Right hindlimb (tissue), 1 donor: ENCODE results near the gene ADAMTS2.

Experiments used
- DNase-seq: peaks from one replicate; pipeline ENCODE4 v3.0.0-alpha.2; 2018

The ADAMTS2 gene

DNA sequence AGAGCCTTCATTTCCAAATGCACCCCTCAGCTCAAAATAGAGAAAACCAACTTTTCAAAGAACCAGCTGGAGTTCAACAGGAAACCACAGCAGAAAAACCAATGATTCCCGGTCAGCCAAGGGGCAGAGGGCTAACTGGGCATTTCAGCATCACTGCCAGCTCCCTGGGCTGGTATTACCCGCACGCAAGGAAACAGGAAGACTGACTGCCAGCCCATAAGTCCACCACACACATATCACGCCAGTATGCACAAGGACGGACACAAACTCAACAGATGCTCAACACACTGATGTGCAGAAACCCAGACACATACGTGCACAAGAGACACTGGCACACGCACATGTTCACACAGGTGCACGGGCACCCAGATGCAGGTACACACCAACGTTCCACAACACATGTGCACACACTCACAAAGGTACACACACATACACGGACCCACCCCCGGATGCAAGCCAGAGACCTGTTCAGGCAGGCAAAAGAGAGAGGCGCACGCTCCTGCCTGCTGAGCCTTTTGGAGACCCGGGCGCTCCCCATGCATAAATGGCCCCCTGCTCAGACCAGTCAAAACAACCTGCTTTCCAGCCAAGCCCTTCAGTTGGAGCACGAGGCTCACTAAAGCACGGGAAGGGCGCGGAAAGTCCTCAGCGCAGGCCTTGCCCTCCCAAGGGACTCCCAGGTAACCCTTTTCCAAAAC lies 2.1 kb downstream of the ADAMTS2 start:
- DNase-seq = no peak

DNA sequence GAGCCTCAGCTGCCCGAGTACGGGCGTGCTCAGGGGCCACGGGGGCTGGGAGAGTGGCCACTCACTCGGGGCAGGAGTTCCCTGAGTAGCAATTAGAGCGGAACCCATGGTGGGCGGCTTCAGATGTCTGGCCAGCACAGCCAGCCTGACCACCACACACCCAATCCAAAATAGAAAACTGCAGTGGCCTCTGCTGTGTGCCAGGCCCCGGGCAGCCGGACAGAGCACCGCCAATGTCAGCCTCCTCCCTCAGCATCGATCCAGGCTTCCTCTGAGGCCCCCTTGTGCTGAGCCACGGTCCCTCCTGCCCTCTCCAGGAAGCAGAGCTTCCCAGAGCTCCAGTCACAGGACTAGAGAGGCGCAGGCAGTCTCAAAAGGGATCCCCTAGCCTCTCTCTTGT lies 2.7 kb downstream of the ADAMTS2 start:
- DNase-seq = no peak

DNA sequence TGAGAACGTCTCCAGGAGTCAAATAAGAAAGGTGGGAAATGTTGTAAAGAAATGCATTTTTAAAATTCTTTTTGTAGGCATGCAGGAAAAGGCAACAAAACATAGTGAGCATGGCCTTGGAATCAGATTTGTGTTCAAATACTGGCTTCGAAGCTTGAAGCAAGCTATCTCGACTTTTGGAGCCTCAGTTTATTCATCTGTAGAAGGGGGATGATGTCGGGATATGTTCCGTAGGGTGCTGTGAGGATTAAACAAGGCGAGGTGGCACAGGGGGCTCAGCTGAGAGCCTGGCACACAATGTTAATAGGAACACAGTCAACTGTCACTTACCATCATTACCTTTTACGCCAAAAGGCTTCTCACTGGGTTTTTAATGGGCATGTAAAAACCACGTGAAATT lies 4.8 kb downstream of the ADAMTS2 start:
- no peak for DNase-seq

DNA sequence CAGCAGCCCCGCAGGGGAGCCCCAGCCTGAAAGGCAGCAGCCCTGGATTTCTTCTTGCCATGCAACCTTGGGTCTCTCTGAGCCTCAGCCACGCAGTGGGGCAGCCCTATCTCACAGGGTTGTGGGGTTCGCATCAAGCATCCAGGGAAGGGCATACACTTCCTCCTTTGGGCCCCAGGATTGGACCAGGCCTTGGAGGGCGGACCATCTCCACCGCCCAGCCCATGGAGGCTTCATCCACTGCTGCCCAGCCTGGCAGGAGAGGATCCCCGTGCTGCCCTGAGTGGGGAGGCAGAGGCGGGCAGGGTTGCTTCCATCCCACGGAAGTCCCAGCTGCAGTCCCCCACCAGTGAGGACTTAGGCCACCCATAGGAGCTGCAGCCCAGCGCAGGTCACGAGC lies 5.3 kb downstream of the ADAMTS2 start:
- DNase-seq = no peak

DNA sequence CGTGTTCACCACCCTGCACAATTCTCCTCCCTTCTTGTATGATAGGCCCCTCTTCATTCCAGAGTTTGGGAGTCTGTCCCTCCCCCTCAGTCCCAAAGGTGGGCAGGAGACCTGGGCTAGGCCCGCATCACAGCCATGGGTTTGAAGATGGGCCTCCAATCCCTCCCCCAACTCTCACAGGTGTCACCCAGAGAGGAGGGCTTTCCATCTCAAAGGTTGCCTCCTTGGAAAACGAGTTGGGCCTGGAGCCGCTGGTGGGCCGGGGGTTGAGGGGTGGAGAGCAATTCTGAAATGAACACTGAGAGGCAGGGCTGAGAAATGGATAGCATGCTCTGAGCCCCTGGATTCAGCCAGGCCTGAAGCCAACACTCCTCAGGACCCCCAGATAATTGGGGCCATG lies 6.2 kb downstream of the ADAMTS2 start:
- DNase-seq = no peak

DNA sequence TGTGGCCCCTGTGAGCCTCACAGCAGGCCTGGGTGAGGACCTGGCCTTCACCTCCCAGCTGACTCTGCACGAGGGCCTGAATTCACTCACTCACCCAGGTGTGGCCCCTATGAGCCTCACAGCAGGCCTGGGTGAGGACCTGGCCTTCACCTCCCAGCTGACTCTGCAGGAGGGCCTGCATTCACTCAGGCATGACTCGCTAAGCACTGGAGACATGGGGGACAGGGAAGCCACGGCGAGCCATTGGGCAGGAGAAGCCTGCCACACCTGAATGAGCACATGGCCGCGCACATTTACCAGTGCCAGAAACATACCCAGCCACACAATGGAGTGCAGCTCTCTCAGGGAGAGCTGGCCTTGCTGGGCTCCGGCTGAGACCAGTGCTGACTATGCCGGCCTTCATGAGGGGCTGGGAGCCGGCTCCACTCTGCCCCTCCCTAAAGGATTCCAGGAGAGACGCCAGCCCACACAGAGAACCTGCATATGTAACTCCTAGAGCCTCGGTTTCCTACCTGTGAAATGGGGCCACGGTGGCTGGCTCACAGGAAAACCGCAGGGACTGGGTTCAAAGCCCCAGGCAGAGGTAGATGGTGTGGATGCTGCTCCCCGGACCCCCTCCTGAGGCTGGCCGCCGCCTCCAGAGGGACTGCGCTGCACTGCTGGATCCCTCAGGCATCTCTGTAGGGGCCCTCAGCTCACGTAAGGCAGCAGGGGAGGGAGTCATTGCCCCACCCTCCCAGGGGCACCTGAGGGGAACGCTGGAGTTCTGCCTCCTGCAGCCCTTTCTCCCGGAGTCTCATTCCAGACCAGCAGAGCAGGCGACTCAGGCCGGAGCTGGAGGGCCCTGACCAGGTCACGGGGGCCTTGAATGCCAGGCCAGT lies 7.2 kb downstream of the ADAMTS2 start:
- no peak for DNase-seq

DNA sequence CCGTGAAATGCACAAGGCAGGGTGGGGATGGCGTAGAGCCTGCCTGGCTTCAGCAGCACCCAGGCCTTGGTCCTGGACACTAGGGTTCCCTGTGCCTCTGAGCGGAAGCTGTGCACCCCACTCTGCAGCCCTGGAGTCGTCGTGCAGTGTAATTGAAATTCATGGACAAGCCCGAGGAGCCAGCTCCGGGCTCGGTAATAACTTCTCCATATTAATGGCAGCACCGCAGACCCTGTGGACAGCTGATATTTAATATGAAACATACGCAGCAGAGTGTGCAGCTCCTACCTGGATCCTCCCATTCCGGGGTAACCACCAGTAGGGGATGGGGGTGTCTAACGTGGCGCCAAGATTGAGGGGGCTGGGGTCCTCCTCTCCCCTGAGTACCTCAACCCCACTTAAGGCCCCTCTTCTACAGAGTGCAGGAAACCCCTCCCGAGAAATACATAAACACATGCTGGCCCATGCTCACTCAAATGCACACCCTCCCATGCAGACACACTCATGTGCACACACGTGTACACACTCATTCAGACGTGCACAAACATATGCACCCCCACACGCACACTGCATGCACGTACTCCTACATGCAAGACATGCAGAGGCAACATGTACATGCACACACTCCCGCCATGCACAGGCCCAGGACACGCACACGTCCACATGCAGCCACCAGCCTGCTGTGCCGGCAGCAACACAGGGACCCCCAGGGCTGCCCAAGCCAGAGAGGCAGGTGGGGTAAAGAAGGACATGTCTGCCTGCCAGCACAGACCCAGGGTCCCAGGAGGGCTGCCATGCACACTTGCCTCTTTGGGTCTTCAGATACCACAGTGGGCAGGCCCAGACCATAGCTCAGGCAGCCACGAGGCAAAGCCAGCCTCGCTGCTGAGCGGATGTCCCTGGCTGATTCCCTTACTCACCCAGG lies 8.1 kb downstream of the ADAMTS2 start:
- DNase-seq = no peak

DNA sequence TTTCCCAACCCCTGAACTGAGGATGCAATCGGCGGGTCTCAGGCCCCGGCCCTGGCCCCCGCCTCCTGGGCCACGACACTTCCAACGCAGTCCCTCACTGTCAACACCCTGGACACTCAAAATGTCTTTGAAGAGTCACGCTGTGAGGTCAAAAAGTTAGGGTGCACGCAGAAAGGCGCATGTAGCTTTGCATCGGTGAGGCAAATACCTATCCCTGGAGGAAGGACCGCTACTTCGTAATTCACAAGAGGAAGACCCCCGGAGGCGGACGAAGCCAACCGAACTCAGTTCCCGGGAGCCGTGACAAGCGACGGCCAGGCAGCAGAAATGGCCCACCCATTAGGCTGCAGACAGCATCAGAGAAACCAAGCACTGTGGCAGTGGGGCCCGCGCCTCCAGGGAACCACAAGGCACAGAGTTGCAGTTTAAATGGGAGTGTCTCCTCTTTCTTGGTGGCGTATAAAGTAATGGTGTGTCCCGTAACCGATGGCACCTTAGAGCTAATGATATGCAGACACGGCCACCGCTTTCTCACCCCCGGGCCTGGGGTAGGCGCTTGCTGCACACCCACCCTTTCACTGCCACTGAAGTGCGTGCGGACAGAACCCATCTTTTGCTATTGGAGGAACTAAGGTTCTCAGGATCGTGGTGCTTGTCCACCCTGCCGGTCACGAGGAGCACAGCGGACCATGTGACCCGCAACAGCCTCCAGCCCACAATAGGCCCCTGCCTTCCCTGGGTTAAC lies 9.0 kb downstream of the ADAMTS2 start:
- DNase-seq = no peak

DNA sequence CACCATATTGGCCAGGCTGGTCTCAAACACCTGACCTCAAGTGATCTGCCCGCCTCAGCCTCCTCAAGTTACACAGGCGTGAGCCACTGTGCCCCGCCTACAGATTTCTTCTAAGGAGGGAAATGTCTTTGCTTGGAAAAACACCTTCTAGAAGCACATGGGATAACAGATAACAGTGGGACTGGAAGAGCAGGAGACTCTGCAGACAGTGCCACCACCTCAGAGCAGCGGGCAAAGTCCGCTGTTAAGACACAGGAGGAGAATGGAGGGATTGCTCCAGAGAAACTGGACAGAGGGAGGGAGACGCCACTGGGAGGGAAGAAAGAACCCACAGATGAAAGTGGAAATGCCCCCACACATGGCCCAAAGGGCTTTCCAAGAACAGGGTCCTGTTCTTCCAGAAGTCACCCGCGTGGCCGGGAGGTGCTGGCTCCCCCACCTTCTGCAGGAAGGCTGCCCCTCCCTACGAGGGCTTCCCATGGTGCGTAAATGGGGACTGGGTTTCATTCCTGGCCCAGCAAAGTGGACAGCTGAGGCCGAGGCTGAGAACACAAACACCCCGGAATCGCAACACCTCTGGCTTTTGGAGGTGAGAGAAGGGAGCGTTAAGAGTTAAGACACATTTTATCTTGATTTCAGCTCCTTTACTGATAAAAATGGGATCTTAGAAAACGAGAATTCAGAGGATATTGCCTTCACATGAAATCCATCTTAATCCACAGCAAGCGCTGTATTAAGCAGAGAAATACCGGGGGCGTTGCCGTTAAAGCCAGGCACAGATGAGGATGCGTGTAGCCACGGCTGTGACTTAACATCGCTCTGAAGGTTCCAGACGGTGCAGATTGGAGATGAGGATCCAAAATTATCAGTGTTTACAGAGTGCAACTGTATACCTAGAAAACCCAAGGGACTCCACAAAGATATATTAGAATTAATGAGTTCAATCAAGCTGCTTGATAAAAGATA lies 11.2 kb downstream of the ADAMTS2 start:
- no peak for DNase-seq

DNA sequence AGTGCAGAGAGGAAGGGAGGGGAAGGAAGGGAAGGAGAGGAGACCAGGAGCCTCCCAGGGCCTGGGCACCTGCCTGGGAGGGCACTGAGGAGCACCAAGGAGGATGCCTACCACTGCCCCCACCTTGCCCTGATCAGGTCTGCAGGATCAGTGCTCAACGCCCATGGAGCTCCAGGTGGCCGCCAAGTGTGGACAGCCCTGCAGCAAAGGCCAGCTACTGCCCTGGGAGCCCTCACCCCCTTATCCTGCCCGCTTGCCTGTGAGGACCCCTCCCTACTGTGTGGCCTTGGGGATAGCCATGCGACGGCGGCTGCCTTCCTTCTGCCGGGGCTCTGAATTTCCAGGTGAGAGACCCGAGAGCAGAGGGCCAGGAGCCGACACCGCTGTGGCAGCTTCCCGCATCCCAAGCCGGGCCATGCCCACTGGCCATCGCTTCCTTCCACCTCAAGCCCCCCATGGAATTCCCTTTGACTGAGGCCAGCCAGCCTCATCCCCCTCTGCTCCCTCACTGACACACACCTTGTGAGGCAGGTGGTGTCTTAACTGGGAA lies 12.4 kb downstream of the ADAMTS2 start:
- no peak for DNase-seq

DNA sequence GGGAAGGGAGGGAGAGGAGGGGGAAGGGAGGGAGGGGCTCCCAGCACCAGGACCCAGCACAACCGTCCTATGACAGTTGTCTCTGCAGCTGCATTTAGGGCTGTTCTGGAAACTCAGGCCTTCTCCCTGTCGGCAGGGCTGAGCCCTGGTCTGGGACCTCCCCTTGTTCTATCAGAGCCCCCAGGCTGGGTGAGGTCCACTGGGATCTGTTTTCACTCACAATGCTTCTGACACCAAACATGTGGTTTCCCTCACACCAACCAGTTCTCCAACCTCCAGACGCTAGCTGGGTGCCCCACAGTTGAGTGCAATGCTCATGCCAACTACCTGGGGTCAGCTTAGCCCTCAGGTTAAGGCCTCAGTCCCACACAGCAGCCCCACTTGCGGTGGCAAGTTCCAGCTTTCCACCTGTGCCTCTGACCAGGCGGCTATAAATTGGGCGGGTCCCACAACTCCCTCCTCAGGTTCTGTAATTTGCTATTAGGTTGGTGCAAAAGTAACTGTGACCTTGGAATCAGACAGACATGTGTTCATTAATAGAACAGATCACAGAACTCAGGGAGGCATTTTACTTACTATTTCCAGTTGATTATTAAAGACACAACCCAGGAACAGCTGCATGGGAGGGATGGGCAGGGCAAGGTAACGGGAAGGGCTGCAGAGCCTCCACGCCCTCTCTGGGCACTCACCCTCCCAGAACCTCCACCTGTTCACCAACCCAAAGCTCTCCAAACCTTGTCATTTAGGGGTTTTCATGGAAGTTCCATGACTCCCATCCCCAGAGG lies 13.5 kb downstream of the ADAMTS2 start:
- no peak for DNase-seq

DNA sequence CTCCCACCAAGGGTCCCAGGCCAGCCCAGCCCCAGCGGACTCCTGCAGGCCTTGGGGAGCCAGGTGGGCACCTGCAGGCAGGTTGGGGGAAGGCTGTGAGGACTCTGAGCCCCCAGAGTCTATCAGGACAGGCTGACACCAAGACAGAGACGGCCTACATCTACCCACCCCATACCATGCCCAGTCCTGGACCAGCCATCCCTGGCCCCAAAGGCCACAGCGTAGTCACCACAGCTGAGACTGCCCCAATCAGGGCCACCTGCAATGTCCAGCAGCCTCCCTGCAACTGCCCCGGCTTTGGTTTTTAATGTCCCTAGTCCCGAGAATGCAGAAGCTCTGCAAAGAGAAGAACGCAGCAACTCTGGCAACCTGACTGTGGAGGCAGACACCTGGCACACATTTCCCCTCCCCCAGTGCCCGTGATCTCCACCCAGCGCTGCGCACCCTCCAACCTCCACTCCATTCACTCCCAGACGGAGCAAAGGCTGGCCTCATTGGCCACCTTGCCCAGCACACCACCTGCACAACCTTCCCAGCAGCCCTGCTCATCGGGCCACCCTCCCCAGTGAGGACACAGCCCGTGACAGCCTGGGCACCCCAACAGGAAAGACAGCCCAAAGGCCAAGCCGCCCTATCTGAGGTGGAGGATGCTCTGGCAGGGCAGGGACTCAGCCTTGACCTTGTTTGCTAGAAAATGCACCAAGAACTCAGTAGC lies 14.9 kb downstream of the ADAMTS2 start:
- DNase-seq = no peak

DNA sequence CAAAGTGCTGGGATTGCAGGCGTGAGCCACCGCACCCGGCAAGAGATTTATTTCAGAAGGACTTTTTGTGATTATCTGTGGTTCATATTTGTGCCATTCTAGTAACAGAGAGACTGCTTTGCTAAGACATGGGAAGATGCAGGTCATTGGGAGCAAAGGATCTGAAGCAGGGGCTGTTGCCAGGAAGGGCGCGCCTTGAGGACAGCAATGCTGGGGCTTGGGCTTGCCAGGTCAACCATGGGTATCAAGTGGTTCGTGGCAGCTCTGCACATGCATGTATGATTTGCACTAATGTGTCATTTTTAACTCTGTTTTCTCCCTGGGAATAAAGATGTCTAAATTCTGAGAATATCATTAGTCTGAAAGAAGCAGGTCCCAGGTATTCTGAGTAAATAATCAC lies 17.0 kb downstream of the ADAMTS2 start:
- no peak for DNase-seq

DNA sequence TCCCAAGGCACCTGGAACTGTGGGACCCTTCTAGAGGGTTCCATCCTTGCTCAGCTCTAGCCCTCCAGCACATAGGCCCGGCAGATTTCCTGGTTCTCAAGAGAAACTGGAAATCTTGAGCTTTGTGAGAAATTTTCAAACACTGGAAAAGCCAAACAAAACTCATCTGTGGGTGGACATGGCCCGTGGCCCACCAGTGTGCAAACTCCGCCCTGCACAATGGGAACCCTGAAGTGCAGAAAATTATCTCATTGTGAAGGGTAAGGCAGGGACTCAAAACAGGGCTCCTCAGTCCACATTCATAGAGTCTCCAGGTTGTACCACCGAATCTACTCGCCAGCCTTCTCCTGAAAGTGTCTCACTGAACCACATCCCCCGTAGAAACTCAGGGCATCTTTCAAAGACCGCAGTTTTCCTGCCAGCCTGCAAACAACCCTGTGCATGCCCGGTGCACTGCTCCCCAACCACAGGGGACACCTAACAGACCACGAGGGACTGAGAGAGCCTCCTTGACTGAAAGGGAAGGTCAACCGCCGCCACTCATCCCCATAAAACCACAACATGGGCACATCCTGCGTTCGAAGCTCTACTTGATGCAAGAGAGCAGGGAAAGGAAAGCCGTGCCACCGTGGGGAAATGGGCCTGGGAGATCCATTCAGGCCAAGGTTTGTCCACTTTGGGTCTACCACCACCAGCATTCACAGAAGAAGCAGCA lies 18.1 kb downstream of the ADAMTS2 start:
- DNase-seq = no peak

DNA sequence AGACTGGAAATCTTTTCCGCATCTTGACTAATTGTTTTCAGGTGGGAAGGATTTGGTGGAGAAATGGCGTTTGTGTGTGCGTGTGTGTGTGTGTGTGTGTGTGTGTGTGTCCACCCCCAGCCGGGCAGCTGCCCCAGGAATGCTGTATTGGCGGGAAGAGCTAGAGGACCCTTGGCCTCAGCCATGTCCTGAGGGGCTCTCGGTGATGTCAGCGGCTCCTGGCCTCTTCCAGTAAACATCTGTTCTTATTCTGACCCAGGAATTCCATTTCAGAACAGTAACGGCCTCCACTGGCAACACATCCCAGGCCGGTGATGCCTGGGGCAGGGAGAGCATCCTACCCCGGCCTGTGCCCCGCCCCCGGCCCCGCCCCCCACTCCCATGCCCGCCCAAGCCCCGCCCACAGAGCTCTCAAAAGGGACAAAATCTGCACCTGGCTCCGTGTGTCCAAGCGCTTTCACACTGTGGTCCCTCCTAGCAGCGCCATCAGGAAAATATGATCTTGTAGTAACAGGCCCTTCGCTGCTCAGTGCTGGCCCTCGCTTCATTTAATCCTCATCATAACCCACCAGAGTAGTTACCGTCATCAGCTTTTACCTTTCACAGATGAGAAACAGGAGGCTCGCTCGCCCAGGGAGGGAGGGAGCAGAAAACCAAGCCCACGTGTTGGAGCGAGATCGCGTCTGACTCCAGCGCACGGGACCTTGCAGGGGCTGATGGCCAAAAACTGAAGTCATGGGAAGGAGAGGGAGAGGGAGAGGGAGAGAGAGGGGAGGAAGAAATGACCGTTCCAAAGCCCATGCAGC lies 18.9 kb downstream of the ADAMTS2 start:
- peak; percentile 95 for DNase-seq

DNA sequence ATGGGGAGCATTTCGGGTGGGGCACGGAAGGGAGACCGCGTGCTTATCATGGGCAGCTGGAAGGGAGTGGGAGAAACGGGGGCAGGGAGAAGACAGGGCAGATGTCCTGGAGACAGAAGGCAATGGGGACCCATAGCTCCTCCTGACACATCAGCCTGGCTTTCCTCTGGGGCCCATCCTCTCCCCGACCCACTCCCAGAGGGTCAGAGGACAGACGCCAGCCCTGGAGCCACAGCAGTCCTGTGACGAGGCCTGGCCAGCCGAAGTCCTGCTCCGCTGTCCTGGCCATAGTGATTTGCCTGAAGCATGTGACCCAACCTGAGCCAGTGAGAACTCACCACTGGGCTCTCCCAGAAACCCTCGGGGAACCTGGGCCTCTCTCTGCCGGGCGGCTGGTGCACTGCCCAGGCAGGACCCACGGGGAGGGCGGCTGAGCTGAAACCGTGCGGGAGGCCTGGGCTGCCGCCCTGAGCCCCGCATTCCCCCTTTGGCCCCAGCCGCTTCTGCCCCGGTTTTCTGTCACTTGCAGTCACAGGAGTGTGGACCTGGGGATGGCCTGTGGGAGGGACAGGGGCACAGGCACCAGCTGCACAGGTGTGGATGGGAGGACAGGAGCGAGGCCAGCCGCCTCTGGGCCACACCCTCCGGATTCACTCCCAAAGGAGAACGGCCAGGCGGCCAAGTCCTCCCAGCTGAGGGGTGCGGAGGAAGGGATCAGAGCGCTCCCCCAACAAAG lies 19.8 kb downstream of the ADAMTS2 start:
- DNase-seq = no peak

DNA sequence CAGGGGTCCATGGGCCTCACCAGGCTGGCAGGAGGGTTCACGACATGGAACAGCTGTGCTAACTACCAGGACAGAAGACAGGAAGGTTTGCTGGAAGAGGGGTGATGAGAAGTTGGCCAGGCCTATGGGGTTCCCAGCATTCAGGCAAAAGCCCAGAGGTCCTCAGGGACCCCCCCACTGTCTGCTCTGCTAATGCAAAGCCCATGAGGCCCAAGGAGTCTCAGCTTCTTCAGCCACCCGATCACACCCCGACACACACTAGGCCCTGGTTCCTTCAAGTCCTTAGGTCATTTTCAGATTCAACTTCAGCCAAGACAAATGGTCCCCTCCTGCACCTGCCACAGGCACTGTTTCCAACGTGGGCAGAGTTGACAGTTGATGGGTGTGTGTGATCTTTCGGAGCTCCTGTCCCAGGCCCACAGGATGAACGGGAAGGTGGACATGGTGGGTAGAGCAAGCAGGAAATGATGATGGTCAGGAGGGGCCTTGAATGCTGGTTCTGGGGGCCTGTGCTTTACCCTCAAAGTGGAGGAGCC lies 20.4 kb downstream of the ADAMTS2 start:
- peak; percentile 17 for DNase-seq
